DOHH2 (cell line): ENCODE data around the gene ENTPD8.

Experiments used
- CTCF ChIP-seq: fragments of 200-600 bp; sonication (generic); IDR thresholded peaks from one replicate; pipeline ENCODE4 v1.5.1; 2014; ENCODE audit warnings: antibody characterized with exemption, mild to moderate bottlenecking, low read depth, low read length; ENCODE audit not compliant: poor library complexity, severe bottlenecking
- EZH2phosphoT487 ChIP-seq: fragments of 200-600 bp; sonication (generic); IDR thresholded peaks from 2 replicates; pipeline ENCODE4 v1.6.1; 2017; ENCODE audit warnings: borderline replicate concordance, mild to moderate bottlenecking, antibody characterized with exemption, low read length, moderate library complexity, mixed read lengths

- no peak for TF ChIP-seq EZH2phosphoT487
- no peak for TF ChIP-seq CTCF
These were observed 12.2 kb downstream of the ENTPD8 start for GRCh38 chr9:137428841-137429545.
